Measurements from ENCODE around the gene GPC6.
A peak's percentile ranks its signal among the peaks of the same experiment; 100 is the strongest.
"Not testable (repeated sequence)": the region's sequence is repeated elsewhere in the genome, so short reads cannot be mapped to it uniquely, and the experiment has no call there.

Gene GPC6

DNA sequence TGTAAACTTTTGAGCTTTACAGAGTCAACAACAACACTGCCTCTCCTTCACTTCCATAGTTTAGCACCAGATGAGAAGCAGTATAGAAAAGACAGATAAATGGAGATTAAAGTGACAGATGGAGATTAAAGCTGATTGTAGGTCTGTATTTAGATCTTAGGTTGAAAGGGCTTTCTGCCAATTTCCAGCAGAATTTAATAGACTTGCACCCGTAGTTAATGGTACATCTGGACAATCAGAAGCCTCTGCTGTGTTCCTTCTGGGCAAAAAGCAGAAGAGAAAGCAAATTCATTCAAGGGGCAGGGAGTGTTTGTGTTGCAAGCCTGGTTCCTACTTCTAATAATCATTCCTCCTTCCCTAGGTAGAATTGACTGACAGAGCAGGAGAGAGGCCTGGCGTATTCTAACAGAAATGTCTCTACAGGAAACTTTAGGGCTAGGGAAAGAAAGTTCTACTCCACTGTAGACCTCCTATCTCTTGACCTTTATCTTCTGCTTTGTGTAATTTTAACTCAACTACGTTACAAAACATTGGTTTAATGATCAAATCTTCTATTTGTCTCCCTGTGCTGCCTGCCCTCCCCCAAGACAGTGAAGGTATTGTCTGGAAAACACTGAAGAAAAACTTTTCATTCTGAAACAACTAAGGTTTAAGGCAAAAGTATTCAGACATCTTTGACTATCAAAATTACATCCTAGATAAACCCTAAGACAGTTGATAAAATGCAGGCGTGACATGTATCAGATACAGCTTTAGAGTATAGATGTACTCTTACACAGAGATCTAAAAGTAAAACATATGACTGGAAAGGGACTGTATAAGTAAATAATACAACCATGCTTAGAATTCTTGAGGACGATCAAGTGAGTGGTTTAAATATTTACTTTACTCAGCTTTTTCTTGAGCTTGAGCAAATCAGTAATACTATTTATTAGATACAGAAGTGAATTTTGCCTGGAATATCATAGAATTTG lies 44.4 kb downstream of the GPC6 start:
- DNase-seq: peak; percentile 61

DNA sequence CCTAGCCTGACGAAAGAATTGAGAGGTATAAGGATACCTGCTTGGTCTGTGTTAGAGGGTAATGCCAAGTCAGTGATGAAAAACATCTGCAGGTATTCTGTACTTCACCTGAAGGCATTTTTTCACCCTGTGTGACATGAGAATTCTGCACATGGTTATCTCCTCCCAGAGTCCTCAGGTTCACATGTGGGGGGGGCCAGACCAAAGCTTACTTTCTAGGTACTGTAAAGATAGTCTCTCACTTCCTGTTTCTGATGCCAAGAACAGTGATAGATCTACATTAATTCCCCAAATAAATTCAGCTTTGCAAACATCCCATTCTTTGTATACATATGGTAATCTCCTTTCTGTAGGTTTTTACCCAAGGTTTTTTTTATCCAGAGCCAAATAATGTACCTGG lies 53.4 kb downstream of the GPC6 start:
- DNase-seq: no peak

DNA sequence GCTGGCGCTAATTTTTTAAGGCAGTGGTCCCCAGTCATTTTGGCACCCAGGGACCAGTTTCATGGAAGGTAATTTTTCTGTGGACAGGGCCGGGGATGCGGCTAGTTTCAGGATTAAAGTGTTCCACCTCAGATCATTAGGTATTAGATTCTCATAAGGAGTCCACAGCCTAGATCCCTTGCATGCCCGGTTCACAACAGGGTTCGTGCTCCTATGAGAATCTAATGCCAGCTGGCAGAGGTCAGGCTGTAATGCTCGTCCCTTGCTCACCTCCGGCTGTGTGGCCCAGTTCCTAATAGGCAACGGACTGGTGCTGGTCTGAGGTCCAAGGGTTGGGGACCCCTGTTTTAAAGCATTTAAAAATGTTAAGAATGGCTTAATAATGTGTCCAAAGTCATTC lies 54.1 kb downstream of the GPC6 start:
- no peak for DNase-seq

DNA sequence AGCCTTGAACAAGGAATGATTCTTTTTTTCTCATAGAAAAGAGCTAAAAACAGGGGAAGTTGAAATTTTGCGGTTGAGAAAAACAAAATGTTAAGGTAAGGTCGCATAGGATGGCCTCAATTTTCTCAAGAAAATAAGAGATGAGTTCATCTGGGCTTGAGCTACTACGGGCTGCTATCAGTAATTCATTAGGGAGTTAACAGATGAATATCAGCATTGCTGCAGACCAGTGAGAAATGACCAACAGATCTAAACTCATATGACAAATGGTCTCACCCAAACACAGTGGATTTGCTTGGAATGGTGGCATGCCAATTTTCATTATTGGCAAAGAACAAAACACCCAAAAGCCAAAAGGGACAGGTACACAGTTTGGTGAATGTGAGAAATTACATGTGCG lies 56.6 kb downstream of the GPC6 start:
- no peak for DNase-seq

DNA sequence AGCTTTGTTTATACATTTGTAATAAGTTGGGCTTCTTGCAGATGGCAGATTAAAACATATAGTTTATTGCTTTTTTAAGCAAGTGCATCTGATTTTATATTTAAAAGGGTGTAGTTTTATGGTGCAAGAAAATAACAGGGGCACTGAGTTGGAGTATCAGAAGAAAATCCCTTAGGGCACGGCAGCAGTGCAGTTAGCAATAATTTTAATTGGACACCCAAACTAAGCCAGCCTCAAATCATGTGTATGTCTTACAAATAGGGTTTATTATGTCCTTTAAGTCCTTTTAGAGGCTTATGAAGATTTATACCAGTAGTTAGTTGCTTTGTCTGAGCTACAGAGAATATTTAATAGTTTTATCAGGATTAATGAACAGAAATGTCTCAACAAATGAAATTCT lies 57.5 kb downstream of the GPC6 start:
- DNase-seq: no peak

DNA sequence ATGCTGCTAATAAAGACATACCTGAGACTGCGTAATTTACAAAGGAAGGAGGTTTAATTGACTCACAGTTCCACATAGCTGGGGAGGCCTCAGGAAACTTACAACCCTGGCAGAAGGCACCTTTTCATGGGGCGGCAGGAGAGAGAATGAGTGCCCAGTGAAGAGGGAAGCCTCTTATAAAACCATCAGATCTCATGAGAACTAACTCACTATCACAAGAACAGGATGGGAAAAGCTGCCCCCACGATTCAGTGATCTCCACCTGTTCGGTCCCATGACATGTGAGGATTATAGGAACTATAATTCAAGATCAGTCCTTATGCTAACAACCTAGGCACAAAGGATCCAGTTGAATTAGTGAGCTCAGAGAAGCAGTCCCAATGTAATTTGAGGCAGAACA lies 59.4 kb downstream of the GPC6 start:
- DNase-seq: no peak

DNA sequence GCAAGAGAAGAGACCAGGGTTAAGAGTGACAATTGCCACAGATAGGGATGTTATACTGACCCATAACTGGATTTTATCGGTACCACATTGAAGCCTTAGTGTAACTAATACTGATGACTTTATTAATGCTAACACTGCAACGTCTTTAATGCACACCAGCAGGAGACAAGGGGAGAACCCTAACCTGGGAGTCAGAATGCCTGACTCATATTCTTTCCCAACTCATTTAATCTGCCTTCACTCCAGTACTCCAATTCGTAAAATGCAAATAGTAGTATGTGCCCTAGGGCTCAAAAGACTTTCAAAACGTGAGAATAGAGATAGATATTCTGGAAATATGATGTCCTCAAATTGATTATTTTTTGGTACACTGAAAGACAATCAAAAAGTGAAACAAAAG lies 62.4 kb downstream of the GPC6 start:
- DNase-seq: no peak

DNA sequence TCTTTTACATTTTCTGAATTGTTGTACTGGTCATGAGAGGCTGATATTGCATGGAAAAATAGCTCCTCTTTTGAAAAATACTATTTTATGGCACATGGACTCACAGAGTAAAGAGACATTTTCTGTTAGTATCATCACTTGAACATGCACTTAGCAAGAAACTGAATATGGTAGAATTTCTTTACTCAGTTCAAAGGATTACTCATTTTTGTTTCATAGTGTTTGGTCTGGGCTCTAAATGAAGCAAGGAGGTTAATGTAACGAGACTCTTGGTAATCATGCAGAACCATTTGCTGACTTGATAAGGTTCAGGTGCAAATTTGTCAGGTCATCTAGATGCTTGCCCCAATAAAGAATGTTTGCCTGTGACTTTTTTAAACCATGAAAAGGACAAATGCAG lies 63.2 kb downstream of the GPC6 start:
- no peak for DNase-seq

DNA sequence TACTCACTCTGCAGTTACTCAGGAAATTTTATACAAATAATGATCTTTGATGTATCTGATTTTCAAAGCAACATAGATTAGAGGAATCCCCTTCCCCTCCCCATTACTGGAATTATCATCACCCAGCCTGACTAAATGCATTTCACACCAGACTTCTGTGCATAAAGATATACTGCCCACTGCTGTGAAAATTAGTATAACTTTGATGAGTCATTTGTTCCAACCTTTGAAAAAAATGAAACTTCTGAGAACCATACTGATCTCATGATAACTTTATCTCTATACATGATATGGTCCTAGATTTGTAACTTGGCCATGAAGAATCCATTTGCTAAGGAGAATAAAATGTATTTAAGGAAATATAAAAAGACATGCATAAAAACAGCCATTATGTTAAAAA lies 63.9 kb downstream of the GPC6 start:
- DNase-seq: peak; percentile 19

DNA sequence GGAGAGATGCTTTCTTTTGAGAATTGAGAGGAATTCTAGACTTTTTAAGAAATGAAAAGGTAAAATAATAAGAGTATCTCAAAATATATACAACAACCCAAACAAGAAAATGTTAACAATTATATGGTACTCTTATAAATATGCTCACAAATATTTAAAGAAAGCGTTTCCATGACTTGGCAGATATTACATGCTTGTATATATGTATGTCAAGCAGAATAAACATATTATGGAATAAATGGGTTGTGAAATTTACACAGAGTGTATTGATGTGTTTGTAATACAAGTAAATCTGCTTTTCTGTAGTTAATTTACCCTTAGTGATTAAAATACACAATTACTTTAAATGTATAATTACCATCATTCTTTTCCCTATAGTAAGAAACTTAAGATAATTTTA lies 65.8 kb downstream of the GPC6 start:
- no peak for DNase-seq

DNA sequence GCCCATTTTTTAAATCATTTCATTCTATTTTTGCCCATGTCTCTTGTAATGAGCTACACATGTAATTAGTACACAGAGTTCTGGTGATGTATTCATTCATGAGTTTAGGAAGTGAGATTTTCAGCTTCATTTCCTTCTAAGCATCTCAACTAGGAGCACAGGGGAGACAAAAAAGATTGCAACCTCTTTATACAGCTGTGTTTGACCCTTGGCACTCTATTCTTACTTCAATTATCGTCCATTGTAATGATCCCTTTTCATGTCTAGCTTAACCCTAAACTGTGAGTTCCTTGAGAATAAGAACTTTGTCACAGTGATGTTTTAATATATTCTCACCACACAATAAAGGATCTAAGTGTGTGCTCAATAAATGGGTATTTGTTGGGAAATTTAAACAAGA lies 67.1 kb downstream of the GPC6 start:
- no peak for DNase-seq

DNA sequence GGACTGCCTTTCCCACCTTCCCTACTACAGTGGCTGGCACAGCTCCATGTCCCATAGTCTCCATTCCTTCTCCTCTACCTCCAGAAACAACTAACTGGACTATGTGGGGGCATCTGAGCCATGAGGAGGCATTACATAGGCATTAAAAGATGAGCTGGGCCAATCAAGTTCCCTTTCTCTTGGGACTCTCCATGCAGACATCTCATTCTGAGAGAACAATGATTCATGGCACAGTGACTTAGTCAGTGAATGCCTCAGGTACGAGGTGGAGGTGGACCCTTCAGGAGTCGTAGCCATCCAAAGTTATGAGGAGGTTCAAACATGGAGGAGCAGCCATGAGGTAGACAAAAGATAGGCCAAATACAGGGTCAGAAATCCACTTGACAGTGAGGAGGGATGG lies 70.0 kb downstream of the GPC6 start:
- DNase-seq: no peak

DNA sequence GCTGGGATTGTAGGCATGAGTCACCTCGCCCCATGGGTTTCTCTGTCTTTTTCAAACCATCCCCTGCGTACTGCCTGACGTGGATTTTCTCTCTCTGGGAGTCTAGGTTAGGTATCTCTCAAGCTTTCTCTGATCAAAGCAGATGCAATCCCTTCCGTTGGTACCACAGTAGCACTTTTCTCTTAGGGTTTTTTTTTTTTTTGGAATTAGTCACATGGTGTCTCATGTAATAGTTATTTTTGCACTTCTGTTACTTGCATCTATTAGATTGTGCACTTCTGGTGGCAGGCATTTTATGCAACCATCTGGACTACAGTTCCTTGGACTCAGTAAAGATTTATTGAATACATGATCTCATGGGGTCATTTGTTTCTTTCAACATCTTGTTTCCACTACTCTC lies 72.1 kb downstream of the GPC6 start:
- no peak for DNase-seq

DNA sequence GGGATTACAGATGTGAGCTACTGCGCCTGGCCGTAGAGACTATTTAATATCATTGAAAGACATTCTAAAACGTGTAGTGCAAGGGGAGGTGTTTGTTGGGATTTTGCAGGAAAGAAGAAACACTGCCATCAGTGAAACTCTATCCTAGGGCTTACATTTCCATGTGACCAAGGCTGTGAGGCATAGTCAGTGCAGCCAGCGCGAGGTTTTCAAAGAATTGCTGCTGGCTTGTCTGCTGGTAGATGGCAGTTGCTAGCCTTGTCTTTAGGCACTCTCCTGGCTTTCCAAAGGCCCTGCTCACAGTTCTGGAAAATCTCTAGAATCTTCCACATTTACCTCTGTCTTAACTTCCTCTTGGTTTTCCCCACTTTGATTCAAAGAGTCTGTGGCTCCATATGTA lies 77.5 kb downstream of the GPC6 start:
- no peak for DNase-seq

DNA sequence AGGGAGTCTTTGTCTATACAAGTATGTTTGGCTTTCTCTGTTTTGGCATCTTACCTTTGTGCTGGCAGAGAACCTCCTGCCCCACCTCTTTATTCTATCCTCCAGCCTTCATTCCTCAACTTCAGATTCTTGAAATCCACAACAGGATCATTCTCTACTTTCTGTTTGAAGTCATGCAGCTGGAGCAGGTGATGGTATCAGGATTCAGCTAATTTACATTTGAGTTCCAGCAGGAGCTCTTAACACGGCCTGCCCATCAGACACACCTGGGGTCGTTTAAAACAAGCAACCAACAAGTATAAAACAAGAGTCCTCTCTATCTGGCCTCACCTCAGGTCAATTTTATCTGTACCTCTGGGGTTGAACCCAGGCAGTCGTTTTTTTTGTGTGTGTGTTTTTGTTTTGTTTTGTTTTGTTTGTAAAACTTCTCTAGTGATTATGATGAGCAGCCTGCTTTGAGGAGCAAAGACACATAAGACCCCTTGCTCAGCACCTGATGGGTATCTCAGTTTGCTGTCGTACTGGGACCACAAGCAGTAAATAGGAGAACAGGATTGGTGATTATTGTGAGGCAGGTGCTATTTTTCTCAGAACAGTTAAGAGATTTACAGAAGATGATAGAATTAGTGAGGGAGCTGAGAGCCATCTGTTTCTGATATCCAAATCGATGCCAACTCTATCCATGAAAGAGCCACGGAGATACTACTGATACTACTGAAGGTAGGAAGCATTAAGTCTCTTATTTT lies 78.4 kb downstream of the GPC6 start:
- peak; percentile 91 for DNase-seq

DNA sequence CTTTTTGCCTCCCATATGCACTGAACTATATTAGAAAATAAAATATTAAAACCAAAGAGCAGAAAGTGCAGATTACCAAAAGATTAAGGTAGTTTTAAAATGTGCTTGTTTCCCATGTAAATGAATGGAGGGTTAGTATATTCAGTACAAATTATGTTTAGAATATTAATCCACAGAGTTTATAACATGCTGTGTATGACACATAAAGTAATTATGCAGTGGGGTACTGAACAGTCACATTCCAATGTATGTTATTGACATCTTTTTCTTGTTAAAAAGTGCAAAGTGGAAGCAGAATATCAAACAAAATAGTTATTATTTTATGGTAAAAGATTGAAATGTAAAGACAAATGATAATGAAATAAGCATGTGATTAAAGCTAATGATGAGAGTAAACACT lies 79.3 kb downstream of the GPC6 start:
- no peak for DNase-seq

DNA sequence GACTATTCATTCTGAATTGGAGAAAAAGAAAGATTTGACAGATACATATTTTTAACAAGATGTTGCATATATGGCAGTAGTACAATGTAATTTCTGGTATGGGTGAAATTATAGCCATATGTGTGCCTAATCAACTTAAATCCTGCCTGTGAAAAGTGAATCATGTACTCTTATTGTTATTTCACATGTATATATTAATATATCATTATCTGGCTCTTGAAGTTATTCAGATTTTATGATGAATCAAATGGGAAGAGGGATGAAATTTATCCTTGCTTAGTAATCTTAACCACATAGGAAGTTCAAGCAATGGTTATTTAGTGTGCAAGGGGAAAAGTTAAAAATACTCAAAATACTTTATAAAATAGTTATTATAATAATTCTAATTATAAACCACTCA lies 80.5 kb downstream of the GPC6 start:
- DNase-seq: no peak

DNA sequence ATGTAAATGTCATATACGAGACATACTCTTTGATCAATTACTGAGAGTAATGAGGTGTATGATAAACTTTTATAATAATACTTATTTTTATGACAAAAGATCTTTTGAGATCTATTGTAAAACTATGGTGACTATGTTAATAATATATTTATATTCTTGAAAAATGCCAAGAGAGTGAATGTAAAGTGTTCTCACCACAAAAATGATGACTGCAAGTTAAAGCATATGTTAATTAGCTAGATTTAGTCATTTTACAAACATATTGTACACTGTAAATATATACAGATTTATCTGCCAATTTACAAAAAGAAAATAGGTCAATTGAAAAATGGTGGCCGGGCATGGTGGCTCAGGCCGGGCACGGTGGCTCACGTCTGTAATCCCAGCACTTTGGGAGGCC lies 81.0 kb downstream of the GPC6 start:
- no peak for DNase-seq

DNA sequence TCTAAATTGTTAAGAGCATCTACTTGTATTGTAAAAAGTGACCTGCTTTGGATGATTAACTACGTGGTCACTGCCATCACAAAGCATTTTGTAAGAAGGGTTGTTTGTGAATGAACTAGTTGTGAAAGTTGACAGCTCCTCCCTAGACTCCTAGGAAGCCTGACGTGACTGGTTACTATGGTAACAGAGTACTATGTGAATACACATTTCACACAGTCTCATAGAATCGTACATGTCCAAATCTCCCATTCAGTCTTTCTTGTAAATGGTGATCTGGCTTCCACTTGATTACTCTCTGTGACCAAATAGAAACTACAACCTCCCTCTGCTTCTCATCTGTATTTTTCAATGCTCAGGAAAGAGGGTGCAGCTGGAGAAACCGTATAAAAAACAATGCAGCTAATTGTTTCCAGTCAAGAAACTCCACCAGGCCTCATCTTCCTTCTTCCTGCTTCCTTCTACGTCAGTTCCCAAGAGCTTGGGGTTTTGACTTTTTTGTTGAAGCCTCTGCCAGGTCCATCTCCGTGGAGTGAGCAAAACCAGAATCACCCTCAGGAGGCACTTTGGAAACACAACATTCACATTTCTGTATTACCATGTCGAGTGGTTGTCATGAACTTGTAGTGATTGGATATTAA lies 83.4 kb downstream of the GPC6 start:
- peak; percentile 2 for DNase-seq

DNA sequence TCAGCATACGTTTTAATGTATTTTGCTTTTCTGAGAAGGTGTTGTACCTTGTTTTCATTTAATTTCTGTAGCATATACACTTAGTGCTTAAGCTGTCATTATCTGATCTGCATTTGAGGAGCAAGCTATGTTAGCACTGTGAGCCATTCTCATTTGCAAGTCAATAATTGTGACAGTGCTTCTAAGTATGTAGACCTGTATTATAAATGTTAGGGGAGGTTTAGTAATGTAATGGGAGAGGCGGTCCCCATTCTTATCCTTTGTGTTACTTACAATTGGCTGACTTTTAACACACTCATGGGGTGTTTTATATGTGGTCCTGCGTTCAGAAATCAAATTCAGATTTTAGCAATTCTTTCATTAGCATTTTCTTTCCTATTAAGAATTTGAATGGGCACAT lies 90.2 kb downstream of the GPC6 start:
- peak; percentile 5 for DNase-seq

DNA sequence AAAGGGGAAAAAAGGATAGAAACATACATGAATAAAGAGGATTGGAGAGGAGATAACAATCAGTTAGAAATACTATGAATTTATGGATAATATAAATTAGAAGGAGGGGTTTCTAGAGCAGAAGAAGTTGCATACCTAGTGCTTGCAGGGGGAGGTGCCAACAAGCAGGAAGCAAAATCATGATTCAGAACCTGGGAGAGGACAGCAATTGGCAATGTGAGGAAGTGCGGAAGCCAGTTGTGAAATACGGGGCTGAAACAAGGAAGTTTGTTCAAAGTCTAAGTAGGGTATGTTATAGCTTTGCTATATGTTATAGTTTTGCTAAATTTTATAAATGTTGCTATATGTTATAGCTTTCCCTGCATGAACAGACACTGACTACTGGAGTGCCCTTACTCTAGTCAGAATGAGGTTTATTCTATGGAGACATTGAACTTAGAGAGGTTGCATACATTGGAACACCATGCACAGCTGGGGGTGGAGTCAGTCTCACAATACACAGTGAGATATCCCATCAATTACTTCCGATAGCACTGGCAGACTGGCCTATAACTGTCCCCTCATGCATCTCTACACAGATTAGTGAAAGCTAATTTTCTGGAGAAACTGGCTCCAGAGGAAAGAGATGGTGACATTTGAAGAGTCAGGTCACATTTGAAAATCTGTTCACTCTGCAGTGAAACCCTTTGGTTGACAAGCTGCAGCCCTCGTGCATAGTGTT lies 92.1 kb downstream of the GPC6 start:
- DNase-seq: peak; percentile 25

DNA sequence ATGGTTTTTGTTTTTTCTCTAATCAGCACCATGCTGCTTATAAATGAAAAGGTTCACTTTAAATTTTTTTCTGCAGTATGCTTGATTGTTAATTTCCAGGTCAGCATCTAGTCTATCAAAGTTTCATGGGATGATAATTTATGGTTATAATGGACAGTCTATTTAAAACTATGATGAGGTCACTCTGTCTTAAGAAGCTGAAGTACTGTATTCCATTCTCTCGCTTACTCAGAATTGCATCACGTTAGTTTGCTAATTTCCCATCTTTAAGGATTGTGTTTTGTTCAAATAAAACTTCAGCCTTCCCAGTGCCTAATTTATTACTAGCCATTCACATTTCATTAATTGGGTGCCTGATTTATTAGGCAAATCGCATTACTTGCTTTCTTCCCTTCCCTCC lies 94.3 kb downstream of the GPC6 start:
- no peak for DNase-seq

DNA sequence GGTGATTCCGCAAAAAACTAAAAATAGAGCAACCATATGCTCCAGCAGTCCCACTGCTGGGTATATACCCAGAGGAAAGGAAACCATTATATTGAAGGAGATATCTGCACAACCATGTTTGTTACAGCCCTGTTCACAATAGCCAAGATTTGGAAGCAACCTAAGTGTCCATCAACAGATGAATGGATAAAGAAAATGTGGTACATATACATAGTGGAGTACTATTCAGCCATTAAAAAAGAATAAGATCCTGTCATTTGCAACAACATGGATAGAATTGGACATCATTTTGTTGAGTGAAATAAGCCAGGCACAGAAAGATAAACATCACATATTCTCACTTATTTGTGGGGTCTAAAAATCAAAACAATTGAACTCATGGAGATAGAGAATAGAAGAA lies 97.3 kb downstream of the GPC6 start:
- DNase-seq: not testable (repeated sequence)
